SK-N-MC (cell line): ENCODE results near the gene GABARAP.

Experiments used
- FOXP2 ChIP-seq: optimal IDR thresholded peaks from 2 replicates; pipeline ENCODE3; 2011; ENCODE audit warnings: mild to moderate bottlenecking, moderate library complexity; ENCODE audit not compliant: insufficient read depth; ENCODE audit errors: extremely low read length, control extremely low read depth
- POLR2AphosphoS5 ChIP-seq: IDR thresholded peaks from 2 replicates; pipeline ENCODE4 v1.6.1; 2012; ENCODE audit warnings: mild to moderate bottlenecking, low read depth, low read length, borderline replicate concordance

- TF ChIP-seq POLR2AphosphoS5 (no peak), FOXP2 (no peak)
These were observed 24.9 kb downstream of the GABARAP start for GRCh38 chr17:7217113-7217987.
